ENCODE measurements around the gene DUSP9.

Gene DUSP9

DNA sequence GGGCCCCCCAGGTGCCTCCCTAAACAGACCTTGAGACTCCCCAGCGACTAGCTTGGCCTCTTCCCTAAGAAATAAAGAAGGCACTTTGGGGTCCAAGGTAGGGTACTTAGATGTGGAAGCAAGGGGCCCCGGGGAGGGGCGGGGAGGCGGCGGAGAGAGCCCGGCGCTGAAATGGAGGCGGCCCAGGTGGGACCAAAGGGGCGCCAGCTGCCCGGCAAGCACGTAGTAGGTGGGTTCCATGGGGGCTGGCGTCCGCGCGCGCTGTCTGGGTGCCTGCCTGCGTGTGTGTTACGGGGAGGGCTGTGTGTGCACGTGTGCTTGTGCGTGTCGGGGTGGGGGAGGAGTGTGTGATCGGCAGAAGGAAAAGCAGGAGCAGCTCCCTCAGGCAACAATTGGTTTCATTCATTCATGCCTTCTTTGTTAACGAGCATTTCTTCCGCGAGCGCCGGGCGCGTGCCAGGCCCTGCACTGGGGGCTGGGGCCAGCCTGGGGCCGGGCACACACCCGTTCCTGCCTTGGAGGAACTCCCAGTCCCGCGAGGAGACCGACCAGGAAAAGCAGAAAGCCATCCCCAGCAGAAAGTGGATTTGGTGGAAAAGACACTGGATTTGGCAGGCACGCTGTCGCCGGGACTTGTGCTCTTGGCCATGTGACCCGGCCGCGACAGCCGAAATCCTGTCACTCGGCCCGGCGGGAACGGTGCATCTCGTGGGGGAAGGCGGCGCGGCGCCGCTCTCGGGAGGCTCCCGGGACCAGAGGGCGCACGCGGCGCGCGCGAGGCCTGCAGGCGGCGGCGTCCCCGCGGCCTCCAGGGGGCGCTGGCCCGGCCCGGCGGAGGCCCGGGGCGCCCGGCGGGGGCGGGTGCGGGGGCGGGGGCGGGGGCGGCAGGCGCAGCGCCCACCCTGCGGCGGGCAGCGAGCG lies 3.3 kb upstream of the DUSP9 start:
- in situ Hi-C loops (cut with HindIII; ENCODE audit: low pct_ligation_motif_present, low pct_unique_long_range_greater_than_20kb, low sequenced_read_pairs): no loop called here
- DNase-seq: peak; percentile 8

DNA sequence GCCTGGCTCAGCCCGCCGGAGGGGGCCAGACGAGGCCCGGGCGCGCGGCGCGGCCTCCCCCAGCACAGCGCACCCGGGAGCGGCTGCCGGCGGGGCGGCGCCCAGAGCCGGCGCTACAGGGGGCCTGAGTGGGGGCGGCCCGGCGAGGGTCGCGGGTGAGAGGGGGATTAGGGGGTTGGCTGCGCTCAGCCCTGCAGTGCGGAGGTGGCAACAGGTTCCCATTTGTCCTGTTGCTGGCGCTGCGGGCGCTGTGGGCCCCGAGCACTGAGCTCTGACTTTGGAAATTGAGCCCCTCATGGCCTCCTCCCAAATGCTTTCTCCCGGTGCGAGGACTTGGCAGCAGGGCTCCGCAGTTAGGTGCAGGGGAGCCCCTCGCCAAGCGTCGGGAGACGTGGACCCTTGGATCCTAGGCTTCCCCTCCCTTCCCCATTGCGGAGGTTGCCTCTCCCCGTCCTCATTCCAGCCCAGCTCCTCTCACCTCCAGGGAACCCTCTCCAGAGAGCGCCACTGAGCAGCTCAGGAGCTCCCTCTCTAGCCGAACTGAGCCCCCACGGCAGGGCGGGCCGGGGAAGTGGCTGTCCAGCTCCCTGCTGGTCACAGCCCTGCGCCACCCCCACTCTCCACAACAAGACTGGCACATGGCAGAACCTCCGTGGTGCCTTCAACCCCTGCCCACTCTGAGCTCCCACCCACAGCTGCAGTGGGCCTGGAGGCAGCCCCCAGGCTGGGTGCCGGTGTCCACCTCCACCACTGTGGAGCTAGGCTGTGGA lies 2.5 kb upstream of the DUSP9 start:
- no peak for DNase-seq
- in situ Hi-C loops (cut with HindIII; ENCODE audit: low pct_ligation_motif_present, low pct_unique_long_range_greater_than_20kb, low sequenced_read_pairs): no loop called here

DNA sequence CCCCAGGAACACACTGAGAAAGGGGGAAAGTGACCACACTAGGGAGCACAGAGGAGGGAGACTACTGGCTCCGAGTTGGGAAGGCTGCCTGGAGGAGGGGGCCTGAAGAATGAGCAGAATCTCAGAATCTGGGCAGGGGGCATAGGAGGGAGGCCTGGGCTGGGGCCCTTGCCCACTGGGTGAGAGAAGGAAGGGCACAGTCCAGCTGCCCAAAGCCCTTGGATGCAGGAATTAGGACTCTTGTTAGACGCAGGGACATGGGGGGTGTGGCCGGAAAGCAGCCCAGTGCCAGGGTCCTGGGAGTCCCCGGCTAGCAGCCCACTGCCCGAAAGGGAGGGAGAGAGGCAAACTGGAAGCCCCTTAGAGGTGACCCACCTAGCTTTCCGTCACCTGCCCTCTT lies 1.9 kb upstream of the DUSP9 start:
- DNase-seq: no peak
- in situ Hi-C loops (cut with HindIII; ENCODE audit: low pct_ligation_motif_present, low pct_unique_long_range_greater_than_20kb, low sequenced_read_pairs): no loop called here

DNA sequence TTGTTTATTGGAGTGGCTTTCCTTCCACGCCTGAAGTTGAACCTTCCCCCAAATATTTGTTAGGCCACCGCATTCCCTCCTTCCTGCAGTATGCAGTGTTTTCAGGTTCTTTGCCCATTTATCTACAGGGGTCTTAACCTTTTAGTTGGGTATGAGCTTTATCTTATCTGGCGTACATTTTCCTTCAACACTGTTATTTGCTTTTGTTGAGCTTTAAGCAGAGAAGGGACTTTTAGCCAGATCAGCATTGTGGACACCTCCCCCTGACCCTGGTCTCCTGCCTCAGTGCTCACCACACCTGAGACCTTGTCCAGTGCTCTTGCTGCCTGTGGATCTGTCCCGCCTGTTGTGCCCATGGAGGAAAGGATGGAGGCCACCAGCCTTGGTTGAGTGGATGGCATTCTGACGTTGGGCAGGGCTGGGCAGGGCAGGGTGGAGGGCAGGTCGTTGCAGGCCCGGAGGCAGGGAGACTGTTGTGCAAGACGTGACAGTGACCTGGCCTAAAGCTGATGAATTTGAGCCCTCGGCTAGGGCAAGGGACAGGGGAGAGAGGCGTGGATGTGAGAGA lies 998 bp upstream of the DUSP9 start:
- in situ Hi-C loops (cut with HindIII; ENCODE audit: low pct_ligation_motif_present, low pct_unique_long_range_greater_than_20kb, low sequenced_read_pairs): no loop called here
- no peak for DNase-seq

DNA sequence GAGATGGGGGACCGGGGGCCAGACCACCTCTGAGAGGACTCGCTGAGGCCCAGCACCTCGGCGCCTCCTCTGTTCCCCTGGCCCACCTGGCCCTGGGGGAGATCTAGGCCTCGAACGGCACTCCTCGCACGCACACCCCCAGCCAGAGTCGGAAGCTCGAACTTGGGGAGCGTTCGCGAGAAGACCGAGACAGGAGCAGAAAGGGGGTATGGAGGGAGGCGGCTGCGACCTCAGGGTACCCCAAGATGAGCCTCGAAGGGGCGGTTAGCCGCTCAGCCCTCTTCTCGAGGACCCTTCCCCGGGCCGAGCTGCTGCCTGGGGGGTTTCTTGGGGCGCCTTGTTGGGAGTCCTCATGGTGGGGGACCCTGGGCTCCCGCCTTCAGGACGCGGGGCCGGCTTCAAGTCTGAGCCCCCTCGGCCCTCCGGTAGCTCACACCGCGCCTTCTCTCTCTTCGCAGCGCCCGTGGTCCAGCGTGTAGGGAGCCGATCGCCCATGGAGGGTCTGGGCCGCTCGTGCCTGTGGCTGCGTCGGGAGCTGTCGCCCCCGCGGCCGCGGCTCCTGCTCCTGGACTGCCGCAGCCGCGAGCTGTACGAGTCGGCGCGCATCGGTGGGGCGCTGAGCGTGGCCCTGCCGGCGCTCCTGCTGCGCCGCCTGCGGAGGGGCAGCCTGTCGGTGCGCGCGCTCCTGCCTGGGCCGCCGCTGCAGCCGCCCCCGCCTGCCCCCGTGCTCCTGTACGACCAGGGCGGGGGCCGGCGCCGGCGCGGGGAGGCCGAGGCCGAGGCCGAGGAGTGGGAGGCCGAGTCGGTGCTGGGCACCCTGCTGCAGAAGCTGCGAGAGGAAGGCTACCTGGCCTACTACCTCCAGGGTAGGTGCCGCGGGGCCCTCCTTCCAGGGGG lies 706 bp downstream of the DUSP9 start:
- no peak for DNase-seq
- in situ Hi-C loops (cut with HindIII; ENCODE audit: low pct_ligation_motif_present, low pct_unique_long_range_greater_than_20kb, low sequenced_read_pairs): no loop called here

DNA sequence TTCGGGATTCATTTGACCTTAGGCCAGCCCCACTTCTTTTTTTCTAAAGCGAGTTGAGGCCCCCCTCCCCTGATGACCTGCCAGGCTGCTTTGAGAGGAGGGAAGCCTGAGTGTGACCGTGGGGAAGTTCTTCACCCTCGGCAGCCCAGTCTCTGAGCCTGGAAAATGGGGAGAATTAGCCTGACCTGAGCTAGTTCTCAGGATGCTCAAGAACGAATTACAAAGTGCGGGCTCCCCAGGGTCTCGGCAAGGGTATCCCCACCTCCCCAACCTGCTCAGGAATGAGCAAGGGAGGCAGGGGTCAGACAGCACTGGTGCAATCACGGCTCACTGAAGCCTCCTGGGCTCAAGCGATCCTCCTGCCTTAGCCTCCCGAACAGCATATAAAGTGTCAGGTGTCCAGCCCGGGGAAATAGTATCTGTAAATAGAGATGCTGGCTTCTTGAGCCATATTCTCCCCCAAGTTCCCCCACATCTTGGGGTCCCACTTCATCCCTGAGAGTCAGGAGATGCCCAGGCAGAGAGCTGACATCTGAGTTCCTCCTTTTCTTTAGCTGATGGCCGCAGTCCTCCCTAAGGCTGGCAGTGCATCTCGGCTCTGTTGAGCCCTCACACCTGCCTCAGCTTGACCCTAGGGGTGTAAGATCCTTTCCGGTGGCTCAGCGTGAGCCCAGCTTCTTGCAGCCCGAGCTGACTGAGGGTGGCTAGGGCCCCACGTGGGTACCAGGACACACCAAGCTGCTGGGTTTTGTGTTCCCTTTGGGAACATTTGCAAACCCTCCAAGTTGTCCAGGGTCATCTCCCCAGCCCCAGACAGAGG lies 1.6 kb downstream of the DUSP9 start:
- in situ Hi-C loops (cut with HindIII; ENCODE audit: low pct_ligation_motif_present, low pct_unique_long_range_greater_than_20kb, low sequenced_read_pairs): no loop called here
- DNase-seq: no peak

DNA sequence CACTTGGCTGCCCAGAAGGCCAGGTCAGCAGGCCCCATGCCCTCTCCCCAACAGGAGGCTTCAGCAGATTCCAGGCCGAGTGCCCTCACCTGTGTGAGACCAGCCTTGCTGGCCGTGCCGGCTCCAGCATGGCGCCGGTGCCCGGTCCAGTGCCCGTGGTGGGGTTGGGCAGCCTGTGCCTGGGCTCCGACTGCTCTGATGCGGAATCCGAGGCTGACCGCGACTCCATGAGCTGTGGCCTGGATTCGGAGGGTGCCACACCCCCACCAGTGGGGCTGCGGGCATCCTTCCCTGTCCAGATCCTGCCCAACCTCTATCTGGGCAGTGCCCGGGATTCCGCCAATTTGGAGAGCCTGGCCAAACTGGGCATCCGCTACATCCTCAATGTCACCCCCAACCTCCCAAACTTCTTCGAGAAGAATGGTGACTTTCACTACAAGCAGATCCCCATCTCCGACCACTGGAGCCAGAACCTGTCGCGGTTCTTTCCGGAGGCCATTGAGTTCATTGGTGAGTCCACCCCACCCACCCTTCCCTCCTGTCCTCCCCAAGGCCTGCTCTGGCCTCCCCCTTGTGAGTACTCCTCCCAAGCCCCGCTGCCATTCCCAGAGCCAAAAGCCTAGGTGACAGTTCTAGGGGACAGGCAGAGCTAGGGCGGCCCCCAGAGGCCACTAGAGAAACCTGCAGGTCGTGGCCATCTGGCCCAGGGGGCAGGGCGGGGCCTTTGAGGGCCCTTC lies 2.3 kb downstream of the DUSP9 start:
- peak; percentile 15 for DNase-seq
- in situ Hi-C loops (cut with HindIII; ENCODE audit: low pct_ligation_motif_present, low pct_unique_long_range_greater_than_20kb, low sequenced_read_pairs): no loop called here

DNA sequence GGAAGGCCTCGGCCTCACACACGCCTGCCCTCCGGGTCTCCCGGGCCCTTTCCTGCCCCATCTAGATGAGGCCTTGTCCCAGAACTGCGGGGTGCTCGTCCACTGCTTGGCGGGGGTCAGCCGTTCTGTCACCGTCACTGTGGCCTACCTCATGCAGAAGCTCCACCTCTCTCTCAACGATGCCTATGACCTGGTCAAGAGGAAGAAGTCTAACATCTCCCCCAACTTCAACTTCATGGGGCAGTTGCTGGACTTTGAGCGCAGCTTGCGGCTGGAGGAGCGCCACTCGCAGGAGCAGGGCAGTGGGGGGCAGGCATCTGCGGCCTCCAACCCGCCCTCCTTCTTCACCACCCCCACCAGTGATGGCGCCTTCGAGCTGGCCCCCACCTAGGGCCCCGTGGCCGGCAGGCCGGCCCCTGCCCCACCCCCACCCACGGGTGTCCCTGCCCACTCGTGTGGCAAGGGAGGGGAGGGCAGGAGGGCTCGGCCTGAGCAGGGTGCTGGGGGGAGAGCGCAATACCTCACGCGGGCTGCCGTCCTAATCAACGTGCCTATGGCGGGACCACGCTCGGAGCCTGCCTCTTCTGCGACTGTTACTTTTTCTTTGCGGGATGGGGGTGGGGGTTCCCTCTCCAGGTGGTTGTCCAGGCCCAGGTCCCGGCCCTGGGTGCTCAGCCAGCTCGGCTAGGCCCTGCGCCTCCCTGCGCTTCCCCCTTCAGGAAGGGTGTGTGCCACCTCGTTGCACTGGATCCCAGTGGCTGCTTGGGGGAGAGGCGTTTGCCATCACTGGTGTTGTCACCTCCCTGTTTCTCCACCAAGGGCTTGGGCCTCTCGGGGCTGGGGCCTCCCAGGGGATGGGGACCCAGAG lies 3.1 kb downstream of the DUSP9 start:
- in situ Hi-C loops (cut with HindIII; ENCODE audit: low pct_ligation_motif_present, low pct_unique_long_range_greater_than_20kb, low sequenced_read_pairs): no loop called here
- no peak for DNase-seq

DNA sequence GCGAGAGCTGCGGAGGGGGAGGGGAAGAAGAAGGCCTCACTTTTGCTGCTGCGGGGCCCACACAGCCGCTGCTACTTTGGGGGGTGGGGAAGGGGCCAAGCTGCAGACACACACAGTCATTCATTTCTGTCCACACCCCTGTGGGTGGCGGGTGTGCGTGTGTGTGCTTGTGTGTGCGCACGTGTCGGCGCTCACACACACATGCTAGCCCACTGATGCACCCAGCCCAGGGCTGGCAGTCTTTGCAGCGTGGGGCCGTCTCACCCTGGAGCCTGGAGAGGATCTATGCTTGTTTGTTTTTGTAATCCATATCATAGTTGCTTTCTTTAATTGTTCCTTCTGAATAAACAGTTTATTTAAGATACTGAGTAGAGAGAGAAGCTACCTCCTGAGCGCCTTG lies 4.0 kb downstream of the DUSP9 start:
- DNase-seq: no peak
- in situ Hi-C loops (cut with HindIII; ENCODE audit: low pct_ligation_motif_present, low pct_unique_long_range_greater_than_20kb, low sequenced_read_pairs): no loop called here

DNA sequence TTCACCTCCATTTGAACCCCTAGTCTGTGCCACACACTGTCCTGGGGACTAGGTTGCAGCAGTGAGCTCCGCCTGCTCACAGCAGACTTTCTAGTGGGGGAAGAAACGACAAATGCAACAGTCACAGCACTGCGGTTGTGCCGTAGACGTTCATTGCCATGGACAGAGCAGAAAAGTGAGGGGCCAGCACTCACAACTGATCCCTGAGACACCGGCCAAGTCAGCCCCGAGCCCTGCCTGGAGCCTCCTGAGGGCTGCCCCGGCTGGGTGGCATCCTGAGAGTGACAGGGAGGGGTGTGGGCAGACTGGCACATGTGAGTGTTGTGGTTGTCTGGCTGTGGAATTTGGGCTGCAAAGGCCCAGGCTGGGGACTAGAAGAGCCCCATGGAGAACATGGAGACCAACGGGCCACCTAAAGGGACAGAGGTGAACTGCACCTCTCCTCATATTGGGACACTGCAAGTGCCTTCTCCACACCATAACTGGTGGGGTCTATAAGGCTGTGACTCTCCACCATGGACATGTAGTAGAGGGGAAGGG lies 4.6 kb downstream of the DUSP9 start:
- in situ Hi-C loops (cut with HindIII; ENCODE audit: low pct_ligation_motif_present, low pct_unique_long_range_greater_than_20kb, low sequenced_read_pairs): no loop called here
- no peak for DNase-seq

DNA sequence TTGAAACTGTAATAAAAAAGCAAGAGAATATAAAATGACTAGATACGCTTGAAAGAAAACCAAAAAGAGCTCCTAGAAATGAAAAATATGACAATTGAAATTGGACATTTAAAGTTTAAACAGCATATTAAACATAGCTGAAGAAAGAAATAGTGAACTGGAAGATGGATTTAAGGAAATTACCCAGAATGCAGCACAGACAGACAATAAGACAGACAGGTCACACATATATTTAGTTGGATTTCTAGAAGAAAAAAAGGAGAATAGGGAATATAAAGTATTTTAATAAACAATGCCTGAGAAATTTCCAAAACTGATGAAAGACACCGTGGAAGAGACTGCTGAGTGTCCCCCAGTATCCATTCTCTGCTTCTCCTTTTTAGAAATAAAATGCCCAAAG lies 6.6 kb downstream of the DUSP9 start:
- in situ Hi-C loops (cut with HindIII; ENCODE audit: low pct_ligation_motif_present, low pct_unique_long_range_greater_than_20kb, low sequenced_read_pairs): no loop called here
- DNase-seq: no peak

DNA sequence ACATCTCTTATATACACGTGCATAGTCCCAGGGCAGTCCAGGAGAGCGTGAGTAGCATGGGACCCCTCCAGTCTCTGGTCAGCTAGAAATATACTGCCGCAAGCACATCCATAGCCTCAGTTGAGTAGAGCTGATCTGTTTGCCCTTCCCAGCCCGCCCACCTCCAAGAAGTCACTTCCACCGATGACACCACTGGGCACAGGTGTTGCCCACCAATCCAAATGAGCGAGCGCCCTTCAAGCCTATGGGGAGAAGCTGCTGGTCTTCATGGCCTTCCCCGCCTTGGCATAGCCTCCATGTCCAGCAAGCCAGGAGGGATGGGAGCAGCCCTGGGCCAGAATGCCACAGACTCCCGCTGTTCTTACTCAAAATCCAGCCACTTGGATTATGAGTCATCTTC lies 10.2 kb downstream of the DUSP9 start:
- in situ Hi-C loops (cut with HindIII; ENCODE audit: low pct_ligation_motif_present, low pct_unique_long_range_greater_than_20kb, low sequenced_read_pairs): no loop called here
- no peak for DNase-seq

DNA sequence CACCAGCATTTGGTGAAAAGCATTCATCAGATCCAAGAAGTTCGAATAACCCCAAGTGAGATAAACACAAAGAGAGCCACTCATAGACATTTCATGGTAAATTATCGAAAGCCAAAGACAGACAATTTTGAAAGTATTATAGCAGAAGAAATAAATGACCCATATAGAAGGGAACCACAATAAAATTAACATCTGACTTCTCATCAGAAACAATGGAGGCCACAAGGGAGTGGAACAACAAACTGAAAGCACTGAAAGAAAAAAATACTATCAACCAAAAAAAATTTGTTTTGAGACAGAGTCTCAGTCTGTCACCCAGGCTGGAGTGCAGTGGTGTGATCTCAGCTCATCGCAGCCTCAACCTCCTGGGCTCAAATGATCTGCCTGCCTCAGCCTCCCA lies 12.3 kb downstream of the DUSP9 start:
- no peak for DNase-seq
- in situ Hi-C loops (cut with HindIII; ENCODE audit: low pct_ligation_motif_present, low pct_unique_long_range_greater_than_20kb, low sequenced_read_pairs): no loop called here

DNA sequence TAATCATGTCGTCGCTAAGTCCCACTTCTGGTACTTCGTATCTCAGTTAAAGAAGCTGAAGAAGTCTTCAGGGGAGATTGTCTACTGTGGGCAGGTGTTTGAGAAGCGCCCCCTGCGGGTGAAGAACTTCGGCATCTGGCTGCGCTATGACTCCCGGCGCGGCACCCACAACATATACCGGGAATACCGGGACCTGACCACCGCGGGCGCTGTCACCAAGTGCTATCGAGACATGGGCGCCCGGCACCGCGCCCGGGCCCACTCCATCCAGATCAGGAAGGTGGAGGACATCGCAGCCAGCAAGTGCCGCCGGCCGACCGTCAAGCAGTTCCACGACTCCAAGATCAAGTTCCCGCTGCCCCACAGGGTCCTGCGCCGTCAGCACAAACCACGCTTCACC lies 15.3 kb downstream of the DUSP9 start:
- no peak for DNase-seq
- in situ Hi-C loops (cut with HindIII; ENCODE audit: low pct_ligation_motif_present, low pct_unique_long_range_greater_than_20kb, low sequenced_read_pairs): no loop called here

DNA sequence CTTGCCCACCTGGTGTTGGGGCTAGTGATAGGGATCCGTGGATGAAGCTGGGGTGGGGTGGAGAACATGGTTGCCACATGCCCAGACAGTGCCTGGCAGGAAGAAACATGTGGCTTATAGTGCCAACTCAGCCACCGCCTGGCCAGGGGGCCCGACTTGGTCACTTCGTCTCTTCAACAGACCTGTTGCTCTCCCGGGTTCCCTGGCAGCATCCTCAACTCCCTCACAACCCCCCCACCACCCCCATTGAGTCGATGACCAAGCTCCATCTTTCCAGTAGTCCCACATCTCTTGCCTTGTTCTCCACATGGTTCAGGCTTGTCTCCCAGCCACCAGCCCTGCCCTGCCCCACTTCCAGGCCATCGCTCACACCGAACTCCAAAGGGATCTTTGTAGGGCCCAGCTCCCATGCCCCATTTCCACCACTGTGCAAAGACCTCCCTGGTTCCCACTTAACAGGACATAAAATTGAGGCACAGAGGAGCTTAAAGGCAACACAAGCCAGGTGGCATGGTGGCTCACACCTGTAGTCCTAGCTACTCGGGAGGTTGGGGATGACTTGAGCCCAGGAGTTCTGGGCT lies 18.8 kb downstream of the DUSP9 start:
- DNase-seq: no peak
- in situ Hi-C loops (cut with HindIII; ENCODE audit: low pct_ligation_motif_present, low pct_unique_long_range_greater_than_20kb, low sequenced_read_pairs): no loop called here
